ENCODE data around the gene LUC7L3. TPM values are rescaled to one million over a fixed set of nuclear protein-coding genes. Genes with fewer than 3 reads are reported as not detected.

The LUC7L3 gene
- total RNA-seq, 2 donors from 2014 or later, result 81.8 to 234 TPM

- DNase-seq (ENCODE audit: low spot score) (no peak), ATAC-seq (peak; percentile 50 to 62)
- no peaks in the 10 kb centered on the region for H3K36me3 Mint-ChIP-seq
- H3K27ac Mint-ChIP-seq, result peak overlapping the region; percentile 23 to 86
- H3K4me3 Mint-ChIP-seq, result peak overlapping the region; percentile 19
- peaks cover 42 to 52% of the 10 kb centered on the region in 2 donors for H3K4me1 Mint-ChIP-seq (ENCODE audit: low read depth in 2 of 2)
- no peaks in the 10 kb centered on the region for H3K9me3 Mint-ChIP-seq
- H3K27me3 Mint-ChIP-seq, result no peaks in the 10 kb centered on the region
These were observed 12.4 kb downstream of the LUC7L3 start for GRCh38 chr17:50731575-50732460.

DNA sequence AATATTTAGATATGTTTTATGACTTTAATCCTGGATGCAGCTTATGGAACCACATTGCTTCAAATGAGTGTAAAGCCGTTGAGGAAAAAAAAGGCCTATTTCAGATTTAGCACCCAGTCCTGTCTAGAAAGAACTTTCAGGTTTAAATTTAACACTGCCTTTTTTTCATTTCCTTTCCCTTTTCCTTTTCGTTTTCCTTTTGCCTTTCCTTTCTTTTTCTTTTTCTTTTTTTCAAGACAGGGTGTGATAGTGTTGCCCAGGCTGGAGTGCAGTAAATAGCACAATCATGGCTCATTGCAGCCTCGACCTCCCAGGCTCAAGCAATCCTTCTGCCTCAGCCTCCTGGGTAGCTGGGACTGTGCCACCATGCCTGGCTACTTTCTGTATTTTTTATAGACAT is 15.9 kb downstream of the LUC7L3 start:
- DNase-seq (ENCODE audit: low spot score) (no peak), ATAC-seq (no peak)
- H3K4me3 Mint-ChIP-seq, result no peak overlapping the region
- H3K27ac Mint-ChIP-seq, result no peak overlapping the region
- no peaks in the 10 kb centered on the region for H3K9me3 Mint-ChIP-seq
- H3K4me1 Mint-ChIP-seq (ENCODE audit: low read depth in 2 of 2), result peaks cover 38 to 50% of the 10 kb centered on the region in 2 donors
- no peaks in the 10 kb centered on the region for H3K27me3 Mint-ChIP-seq
- H3K36me3 Mint-ChIP-seq, result peaks cover 19% of the 10 kb centered on the region

- Mint-ChIP-seq H3K27ac (peak overlapping the region in 1 of 2 donors; percentile 18), H3K27me3 (no peaks in the 10 kb centered on the region), H3K36me3 (peaks cover 31% of the 10 kb centered on the region), H3K4me1 (ENCODE audit: low read depth in 2 of 2) (peaks cover 28 to 39% of the 10 kb centered on the region in 2 donors), H3K9me3 (no peaks in the 10 kb centered on the region), H3K4me3 (no peak overlapping the region)
- no peak for DNase-seq (ENCODE audit: low spot score)
- peak in 1 of 2 donors; percentile 49 for ATAC-seq
These were observed 17.8 kb downstream of the LUC7L3 start for GRCh38 chr17:50737118-50737698.

- no peak for ATAC-seq
- peaks cover 42% of the 10 kb centered on the region for H3K36me3 Mint-ChIP-seq
These were observed 19.7 kb downstream of the LUC7L3 start for GRCh38 chr17:50739098-50739497.

DNA sequence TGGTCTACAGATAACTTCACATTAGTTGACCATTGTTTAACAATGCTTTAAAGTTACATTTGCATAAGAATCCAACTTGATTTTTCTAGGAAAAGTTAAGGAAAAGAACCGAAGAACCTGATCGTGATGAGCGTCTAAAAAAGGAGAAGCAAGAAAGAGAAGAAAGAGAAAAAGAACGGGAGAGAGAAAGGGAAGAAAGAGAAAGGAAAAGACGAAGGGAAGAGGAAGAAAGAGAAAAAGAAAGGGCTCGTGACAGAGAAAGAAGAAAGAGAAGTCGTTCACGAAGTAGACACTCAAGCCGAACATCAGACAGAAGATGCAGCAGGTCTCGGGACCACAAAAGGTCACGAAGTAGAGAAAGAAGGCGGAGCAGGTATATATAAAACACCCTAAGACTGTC is 26.2 kb downstream of the LUC7L3 start:
- no peaks in the 10 kb centered on the region for H3K9me3 Mint-ChIP-seq
- DNase-seq (ENCODE audit: low spot score) (no peak), ATAC-seq (no peak)
- H3K4me3 Mint-ChIP-seq, result no peak overlapping the region
- no peaks in the 10 kb centered on the region for H3K27me3 Mint-ChIP-seq
- H3K4me1 Mint-ChIP-seq (ENCODE audit: low read depth in 2 of 2), result peaks cover 0 to 4% of the 10 kb centered on the region in 2 donors
- no peak overlapping the region for H3K27ac Mint-ChIP-seq
- peaks cover 55% of the 10 kb centered on the region for H3K36me3 Mint-ChIP-seq

More at GRCh38 chr17:50739098-50739497, 19.7 kb downstream of the LUC7L3 start:
- Mint-ChIP-seq H3K4me3 (no peak overlapping the region), H3K27ac (peak overlapping the region; percentile 14 to 34), H3K27me3 (no peaks in the 10 kb centered on the region), H3K9me3 (no peaks in the 10 kb centered on the region), H3K4me1 (ENCODE audit: low read depth in 2 of 2) (peaks cover 24 to 32% of the 10 kb centered on the region in 2 donors)
- DNase-seq (ENCODE audit: low spot score), result no peak

GRCh38 chr17:50749245-50749644 is 29.8 kb downstream of the LUC7L3 start:
- H3K27ac Mint-ChIP-seq, result no peak overlapping the region
- H3K4me3 Mint-ChIP-seq, result no peak overlapping the region
- H3K4me1 Mint-ChIP-seq (ENCODE audit: low read depth in 2 of 2), result peaks cover 0 to 4% of the 10 kb centered on the region in 2 donors
- H3K27me3 Mint-ChIP-seq, result no peaks in the 10 kb centered on the region
- ATAC-seq (no peak), DNase-seq (ENCODE audit: low spot score) (no peak)
- peaks cover 37% of the 10 kb centered on the region for H3K36me3 Mint-ChIP-seq
- no peaks in the 10 kb centered on the region for H3K9me3 Mint-ChIP-seq

- no peak overlapping the region for H3K4me3 Mint-ChIP-seq
- DNase-seq (ENCODE audit: low spot score) (no peak), ATAC-seq (no peak)
- no peaks in the 10 kb centered on the region for H3K27me3 Mint-ChIP-seq
- no peak overlapping the region for H3K27ac Mint-ChIP-seq
- peaks cover 4 to 5% of the 10 kb centered on the region in 2 donors for H3K4me1 Mint-ChIP-seq (ENCODE audit: low read depth in 2 of 2)
- peaks cover 19% of the 10 kb centered on the region for H3K36me3 Mint-ChIP-seq
- no peaks in the 10 kb centered on the region for H3K9me3 Mint-ChIP-seq
These were observed 35.1 kb downstream of the LUC7L3 start for GRCh38 chr17:50754521-50754920.

GRCh38 chr17:50758524-50758923 is 39.1 kb downstream of the LUC7L3 start:
- H3K4me1 Mint-ChIP-seq (ENCODE audit: low read depth in 2 of 2), result peaks cover 7 to 10% of the 10 kb centered on the region in 2 donors
- H3K4me3 Mint-ChIP-seq, result no peak overlapping the region
- H3K36me3 Mint-ChIP-seq, result peaks cover 6% of the 10 kb centered on the region
- no peaks in the 10 kb centered on the region for H3K9me3 Mint-ChIP-seq
- DNase-seq (ENCODE audit: low spot score) (no peak), ATAC-seq (no peak)
- H3K27me3 Mint-ChIP-seq, result peaks cover 2 to 6% of the 10 kb centered on the region in 2 donors
- peak overlapping the region in 1 of 2 donors; percentile 15 for H3K27ac Mint-ChIP-seq

- no peak overlapping the region for H3K4me3 Mint-ChIP-seq
- no peaks in the 10 kb centered on the region for H3K9me3 Mint-ChIP-seq
- H3K36me3 Mint-ChIP-seq, result peaks cover 6% of the 10 kb centered on the region
- H3K27ac Mint-ChIP-seq, result peak overlapping the region in 1 of 2 donors; percentile 15
- ATAC-seq, result no peak
- peaks cover 4 to 9% of the 10 kb centered on the region in 2 donors for H3K27me3 Mint-ChIP-seq
- DNase-seq (ENCODE audit: low spot score), result no peak
- H3K4me1 Mint-ChIP-seq (ENCODE audit: low read depth in 2 of 2), result peaks cover 7 to 11% of the 10 kb centered on the region in 2 donors
These were observed 39.7 kb downstream of the LUC7L3 start for GRCh38 chr17:50758989-50759544.

DNA sequence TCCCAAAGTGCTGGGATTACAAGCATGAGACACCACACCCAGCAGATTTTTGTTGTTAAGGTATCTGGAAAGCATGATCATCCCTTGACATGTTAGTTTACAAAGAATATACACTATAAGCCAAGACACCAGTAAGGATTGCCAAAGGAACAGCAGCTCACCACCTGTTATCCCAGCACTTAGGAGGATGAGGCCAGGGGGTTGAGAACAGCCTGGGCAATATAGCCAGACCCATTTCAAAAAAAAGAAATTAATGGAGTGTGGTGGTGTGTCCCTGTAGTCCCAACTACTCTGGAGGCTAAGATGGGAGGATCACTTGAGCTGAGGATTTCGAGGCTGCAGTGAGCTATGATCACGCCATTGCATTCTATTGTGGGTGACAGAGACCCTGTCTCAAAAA is 42.8 kb downstream of the LUC7L3 start:
- no peak overlapping the region for H3K4me3 Mint-ChIP-seq
- H3K27me3 Mint-ChIP-seq, result peaks cover 10 to 17% of the 10 kb centered on the region in 2 donors
- no peaks in the 10 kb centered on the region for H3K36me3 Mint-ChIP-seq
- peaks cover 10 to 18% of the 10 kb centered on the region in 2 donors for H3K4me1 Mint-ChIP-seq (ENCODE audit: low read depth in 2 of 2)
- no peaks in the 10 kb centered on the region for H3K9me3 Mint-ChIP-seq
- H3K27ac Mint-ChIP-seq, result no peak overlapping the region
- ATAC-seq (no peak), DNase-seq (ENCODE audit: low spot score) (no peak)

DNA sequence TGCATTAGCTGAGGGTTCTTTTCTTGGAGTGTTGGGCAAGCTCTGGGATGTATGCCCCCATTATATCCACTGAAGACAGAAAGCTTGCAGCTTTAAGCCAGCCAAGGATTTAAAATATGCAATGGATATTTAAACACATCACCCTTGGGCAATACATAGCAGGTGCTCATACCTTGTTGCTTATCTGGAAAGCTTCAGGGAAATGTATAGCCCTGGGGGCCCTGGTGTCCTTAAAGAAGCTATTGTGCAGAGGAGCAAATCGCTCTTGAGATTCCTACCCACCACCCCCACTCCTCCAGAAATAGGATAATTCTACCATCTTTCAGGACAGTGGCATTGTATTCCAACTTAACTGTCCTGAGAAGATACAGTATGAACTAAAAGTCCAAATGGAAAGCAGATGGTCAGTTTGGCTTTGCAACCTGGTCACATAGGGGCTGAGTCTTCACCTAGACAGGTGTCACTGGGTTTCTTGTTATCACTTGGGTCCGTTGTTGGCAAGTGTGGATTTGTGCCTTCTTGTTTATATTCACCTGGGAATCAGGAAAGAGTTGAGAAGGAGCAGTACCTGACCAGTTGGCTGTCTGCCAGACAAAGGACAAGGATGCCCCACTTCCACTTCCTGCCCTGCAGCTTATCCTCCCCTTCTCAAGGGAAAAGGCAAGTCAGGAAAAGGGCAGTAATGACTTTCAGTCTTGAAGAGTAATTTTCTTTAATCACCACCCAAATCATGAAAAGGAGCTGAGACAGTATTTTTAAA is 44.5 kb downstream of the LUC7L3 start:
- DNase-seq (ENCODE audit: low spot score) (no peak), ATAC-seq (no peak)
- peaks cover 10 to 17% of the 10 kb centered on the region in 2 donors for H3K27me3 Mint-ChIP-seq
- peaks cover 8 to 17% of the 10 kb centered on the region in 2 donors for H3K4me1 Mint-ChIP-seq (ENCODE audit: low read depth in 2 of 2)
- no peak overlapping the region for H3K27ac Mint-ChIP-seq
- no peaks in the 10 kb centered on the region for H3K36me3 Mint-ChIP-seq
- no peaks in the 10 kb centered on the region for H3K9me3 Mint-ChIP-seq
- no peak overlapping the region for H3K4me3 Mint-ChIP-seq

- Mint-ChIP-seq H3K4me1 (ENCODE audit: low read depth in 2 of 2) (peaks cover 7 to 16% of the 10 kb centered on the region in 2 donors), H3K9me3 (no peaks in the 10 kb centered on the region), H3K27me3 (peaks cover 10 to 17% of the 10 kb centered on the region in 2 donors), H3K36me3 (no peaks in the 10 kb centered on the region), H3K27ac (no peak overlapping the region), H3K4me3 (no peak overlapping the region)
- DNase-seq (ENCODE audit: low spot score) (no peak), ATAC-seq (no peak)
These were observed 45.3 kb downstream of the LUC7L3 start for GRCh38 chr17:50764734-50765149.

DNA sequence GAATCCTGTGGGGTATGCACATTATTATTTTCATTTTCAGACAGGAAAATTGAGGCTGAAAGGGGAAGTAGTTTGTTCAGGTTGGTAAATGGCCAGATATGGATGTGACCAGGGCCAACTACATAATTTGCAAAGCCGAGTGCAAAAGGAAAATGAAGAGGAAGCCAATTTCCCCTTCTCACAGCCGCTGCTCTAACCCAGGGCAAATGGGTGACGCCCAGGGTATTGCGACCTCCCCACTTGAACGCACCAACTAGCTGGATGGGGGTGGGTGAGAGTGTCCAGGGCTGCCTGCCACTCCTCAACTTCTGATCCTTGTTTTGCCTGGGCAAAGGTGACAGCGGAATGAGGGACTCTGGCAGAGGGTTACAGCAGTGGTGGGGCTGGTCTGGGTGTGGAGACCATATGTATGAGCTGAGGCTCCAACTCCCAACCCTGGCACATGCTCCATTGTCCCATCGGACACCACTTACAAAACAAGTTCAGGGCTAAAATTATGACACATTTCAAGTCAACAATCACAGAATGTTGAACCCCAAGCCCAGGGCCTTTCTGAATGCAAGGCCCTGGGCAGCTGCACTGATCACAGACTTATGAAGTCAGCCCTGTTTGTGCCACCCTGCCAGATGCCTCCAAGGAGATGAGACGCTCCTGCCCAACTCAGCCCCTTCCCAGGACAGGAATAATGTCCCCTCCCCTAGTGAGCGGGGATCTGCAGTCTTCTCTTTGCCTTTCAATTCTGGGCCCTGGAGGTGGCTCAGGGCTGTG is 46.2 kb downstream of the LUC7L3 start:
- ATAC-seq (peak in 1 of 2 donors; percentile 36), DNase-seq (ENCODE audit: low spot score) (no peak)
- no peak overlapping the region for H3K27ac Mint-ChIP-seq
- H3K9me3 Mint-ChIP-seq, result no peaks in the 10 kb centered on the region
- H3K27me3 Mint-ChIP-seq, result peaks cover 10 to 17% of the 10 kb centered on the region in 2 donors
- no peak overlapping the region for H3K4me3 Mint-ChIP-seq
- H3K36me3 Mint-ChIP-seq, result no peaks in the 10 kb centered on the region
- peaks cover 7 to 16% of the 10 kb centered on the region in 2 donors for H3K4me1 Mint-ChIP-seq (ENCODE audit: low read depth in 2 of 2)
